Measurements from ENCODE around the gene GSDMA. TPM values are rescaled to one million over a fixed set of nuclear protein-coding genes. Genes with fewer than 3 reads are reported as not detected.

The GSDMA gene
- total RNA-seq, 1 donor from 2014 or later, result not detected

- no peak overlapping the region for H3K27ac ChIP-seq (ENCODE audit: low read depth, low read length)
- Mint-ChIP-seq H3K27ac (ENCODE audit: unreplicated experiment) (no peak overlapping the region), H3K4me3 (ENCODE audit: unreplicated experiment) (no peak overlapping the region), H3K4me1 (ENCODE audit: low read depth, unreplicated experiment) (peaks cover 2% of the 10 kb centered on the region), H3K27me3 (ENCODE audit: low read depth, unreplicated experiment) (peaks cover 14% of the 10 kb centered on the region), H3K9me3 (ENCODE audit: unreplicated experiment) (no peaks in the 10 kb centered on the region), H3K36me3 (ENCODE audit: low read depth, unreplicated experiment) (no peaks in the 10 kb centered on the region)
- no peaks in the 10 kb centered on the region for H3K36me3 ChIP-seq (ENCODE audit: insufficient read depth, low read length)
- H4K20me1 ChIP-seq (ENCODE audit: insufficient read depth, low read length), result no peaks in the 10 kb centered on the region
- no peak for TF ChIP-seq EZH2 (IDR thresholded peaks at IDR 0.05; ENCODE audit: insufficient read depth, low read length)
- TF ChIP-seq CTCF (IDR thresholded peaks at IDR 0.05; ENCODE audit: insufficient read depth, low read depth, low read length), result no peak
- no peaks in the 10 kb centered on the region for H3K79me2 ChIP-seq (ENCODE audit: insufficient read depth, low read length)
- no peaks in the 10 kb centered on the region for H3K27me3 ChIP-seq (ENCODE audit: insufficient read depth, low read length)
- peaks cover 9% of the 10 kb centered on the region for H3K4me1 ChIP-seq (ENCODE audit: insufficient read depth, low read length)
- no peak overlapping the region for H2AFZ ChIP-seq (ENCODE audit: low read depth, low read length)
- H3K9me3 ChIP-seq (ENCODE audit: insufficient read depth, low read depth, low read length), result no peaks in the 10 kb centered on the region
- H3K9ac ChIP-seq (ENCODE audit: low read length), result no peak overlapping the region
- H3K4me2 ChIP-seq (ENCODE audit: low read length), result no peak overlapping the region
- FAIRE-seq (no peak), DNase-seq (ENCODE audit: low read depth) (no peak)
- no peak overlapping the region for H3K4me3 ChIP-seq (ENCODE audit: insufficient read depth, low read depth, low read length)
These were observed 13.8 kb upstream of the GSDMA start for GRCh38 chr17:39949028-39949427.

- Histone ChIP-seq H4K20me1 (ENCODE audit: insufficient read depth, low read length) (no peaks in the 10 kb centered on the region), H3K9me3 (ENCODE audit: insufficient read depth, low read depth, low read length) (no peaks in the 10 kb centered on the region), H3K4me2 (ENCODE audit: low read length) (no peak overlapping the region), H3K27ac (ENCODE audit: low read depth, low read length) (no peak overlapping the region), H3K4me1 (ENCODE audit: insufficient read depth, low read length) (peaks cover 9% of the 10 kb centered on the region), H3K9ac (ENCODE audit: low read length) (no peak overlapping the region), H3K36me3 (ENCODE audit: insufficient read depth, low read length) (no peaks in the 10 kb centered on the region), H3K79me2 (ENCODE audit: insufficient read depth, low read length) (no peaks in the 10 kb centered on the region), H2AFZ (ENCODE audit: low read depth, low read length) (no peak overlapping the region), H3K27me3 (ENCODE audit: insufficient read depth, low read length) (no peaks in the 10 kb centered on the region), H3K4me3 (ENCODE audit: insufficient read depth, low read depth, low read length) (no peak overlapping the region)
- Mint-ChIP-seq H3K27me3 (ENCODE audit: low read depth, unreplicated experiment) (peaks cover 9% of the 10 kb centered on the region), H3K4me3 (ENCODE audit: unreplicated experiment) (no peak overlapping the region), H3K36me3 (ENCODE audit: low read depth, unreplicated experiment) (no peaks in the 10 kb centered on the region), H3K4me1 (ENCODE audit: low read depth, unreplicated experiment) (peaks cover 2% of the 10 kb centered on the region), H3K27ac (ENCODE audit: unreplicated experiment) (no peak overlapping the region), H3K9me3 (ENCODE audit: unreplicated experiment) (no peaks in the 10 kb centered on the region)
- no peak for TF ChIP-seq EZH2 (IDR thresholded peaks at IDR 0.05; ENCODE audit: insufficient read depth, low read length)
- no peak for TF ChIP-seq CTCF (IDR thresholded peaks at IDR 0.05; ENCODE audit: insufficient read depth, low read depth, low read length)
- DNase-seq (ENCODE audit: low read depth), result no peak
- FAIRE-seq, result no peak
These were observed 11.9 kb upstream of the GSDMA start for GRCh38 chr17:39950871-39951348.

- Histone ChIP-seq H3K27me3 (ENCODE audit: insufficient read depth, low read length) (no peaks in the 10 kb centered on the region), H4K20me1 (ENCODE audit: insufficient read depth, low read length) (no peaks in the 10 kb centered on the region), H3K4me3 (ENCODE audit: insufficient read depth, low read depth, low read length) (peak overlapping the region; percentile 54), H3K9ac (ENCODE audit: low read length) (peak overlapping the region; percentile 71), H3K9me3 (ENCODE audit: insufficient read depth, low read depth, low read length) (no peaks in the 10 kb centered on the region), H3K36me3 (ENCODE audit: insufficient read depth, low read length) (no peaks in the 10 kb centered on the region), H3K4me1 (ENCODE audit: insufficient read depth, low read length) (peaks cover 9% of the 10 kb centered on the region), H3K79me2 (ENCODE audit: insufficient read depth, low read length) (no peaks in the 10 kb centered on the region), H3K27ac (ENCODE audit: low read depth, low read length) (no peak overlapping the region), H3K4me2 (ENCODE audit: low read length) (peak overlapping the region; percentile 92), H2AFZ (ENCODE audit: low read depth, low read length) (peak overlapping the region; percentile 81)
- H3K27me3 Mint-ChIP-seq (ENCODE audit: low read depth, unreplicated experiment), result peaks cover 9% of the 10 kb centered on the region
- DNase-seq (ENCODE audit: low read depth) (no peak), FAIRE-seq (no peak)
- H3K4me1 Mint-ChIP-seq (ENCODE audit: low read depth, unreplicated experiment), result peaks cover 2% of the 10 kb centered on the region
- no peaks in the 10 kb centered on the region for H3K36me3 Mint-ChIP-seq (ENCODE audit: low read depth, unreplicated experiment)
- TF ChIP-seq CTCF (IDR thresholded peaks at IDR 0.05; ENCODE audit: insufficient read depth, low read depth, low read length) (no peak), EZH2 (IDR thresholded peaks at IDR 0.05; ENCODE audit: insufficient read depth, low read length) (no peak)
- no peak overlapping the region for H3K27ac Mint-ChIP-seq (ENCODE audit: unreplicated experiment)
- peak overlapping the region; percentile 4 for H3K4me3 Mint-ChIP-seq (ENCODE audit: unreplicated experiment)
- H3K9me3 Mint-ChIP-seq (ENCODE audit: unreplicated experiment), result no peaks in the 10 kb centered on the region
These were observed 10.7 kb upstream of the GSDMA start for GRCh38 chr17:39951924-39952679.

Data from astrocyte (in vitro differentiated cells and primary cell).